Prostate gland (tissue), 2 donors: ENCODE results near the gene SNX21. TPM values are rescaled to one million over a fixed set of nuclear protein-coding genes. Genes with fewer than 3 reads are reported as not detected.
"Not testable (repeated sequence)": the region's sequence is repeated elsewhere in the genome, so short reads cannot be mapped to it uniquely, and the experiment has no call there.

Experiments used
- DNase-seq: peaks from one replicate; pipeline ENCODE4 v3.0.0-alpha.2; 2019; ENCODE audit warnings: low spot score
- H3K27ac ChIP-seq, 2 donors: fragments of 200-600 bp; sonication (generic); 2 replicates each; pipeline ENCODE4 v1.5.1; 2017 to 2019
- H3K27me3 ChIP-seq: fragments of 200-600 bp; sonication (generic); replicated peaks from 2 replicates; pipeline ENCODE4 v1.5.1; 2019; ENCODE audit not compliant: insufficient read depth
- H3K36me3 ChIP-seq, 2 donors: fragments of 200-600 bp; sonication (generic); 1 replicate in 1 of 2; 2 replicates in 1 of 2; pipeline versions ENCODE4 v1.5.1 to v1.8.1; 2017 to 2019
- H3K4me1 ChIP-seq: fragments of 200-600 bp; sonication (generic); replicated peaks from 2 replicates; pipeline ENCODE4 v1.5.1; 2019
- H3K4me3 ChIP-seq, 2 donors: fragments of 200-600 bp; sonication (generic); 2 replicates each; pipeline ENCODE4 v1.5.1; 2017 to 2019
- H3K9me3 ChIP-seq: fragments of 200-600 bp; sonication (generic); 2 replicates; pipeline ENCODE4 v1.5.1; 2017
- POLR2A ChIP-seq: fragments of 450-650 bp; IDR thresholded peaks from one replicate; pipeline ENCODE4 v1.6.1; 2016; ENCODE audit warnings: antibody characterized with exemption, mild to moderate bottlenecking
- POLR2AphosphoS5 ChIP-seq: sonication (generic); formaldehyde crosslinking; IDR thresholded peaks from one replicate; pipeline ENCODE4 v1.6.1; 2017; ENCODE audit warnings: antibody characterized with exemption
- WGBS: methylation state at CpG from one replicate; pipeline ENCODE4 v1.1.5; 2018; 5-methylcytosine and 5-hydroxymethylcytosine counted together
- intact Hi-C: fragments of 100-400 bp; cut with DNase I; formaldehyde crosslinking; loops from one replicate; pipeline ENCODE4 v1.14.2; 2022
- total RNA-seq, 2 donors: library from RNA; depleted of rRNA; stranded (reverse); fragments of >200 nt; gene quantifications; one replicate each; pipeline ENCODE4 v1.1.0, GENCODE V29; 2016
- TF ChIP-seq, protein P1 (sequence below), 4 experiments: fragments of 200-600 bp in 2 of 4; fragments of 450-650 bp in 2 of 4; sonication (generic) in 2 of 4; IDR thresholded peaks; 1 replicate in 3 of 4; 2 replicates in 1 of 4; pipeline ENCODE4 v1.5.1; 2016 to 2019; ENCODE audit warnings: antibody characterized with exemption in 4 of 4, mild to moderate bottlenecking in 2 of 4, moderate library complexity in 2 of 4

The SNX21 gene, protein sequence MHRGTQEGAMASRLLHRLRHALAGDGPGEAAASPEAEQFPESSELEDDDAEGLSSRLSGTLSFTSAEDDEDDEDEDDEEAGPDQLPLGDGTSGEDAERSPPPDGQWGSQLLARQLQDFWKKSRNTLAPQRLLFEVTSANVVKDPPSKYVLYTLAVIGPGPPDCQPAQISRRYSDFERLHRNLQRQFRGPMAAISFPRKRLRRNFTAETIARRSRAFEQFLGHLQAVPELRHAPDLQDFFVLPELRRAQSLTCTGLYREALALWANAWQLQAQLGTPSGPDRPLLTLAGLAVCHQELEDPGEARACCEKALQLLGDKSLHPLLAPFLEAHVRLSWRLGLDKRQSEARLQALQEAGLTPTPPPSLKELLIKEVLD
- total RNA-seq, result 10 to 100 TPM; 60.4 to 68.4 TPM

DNA sequence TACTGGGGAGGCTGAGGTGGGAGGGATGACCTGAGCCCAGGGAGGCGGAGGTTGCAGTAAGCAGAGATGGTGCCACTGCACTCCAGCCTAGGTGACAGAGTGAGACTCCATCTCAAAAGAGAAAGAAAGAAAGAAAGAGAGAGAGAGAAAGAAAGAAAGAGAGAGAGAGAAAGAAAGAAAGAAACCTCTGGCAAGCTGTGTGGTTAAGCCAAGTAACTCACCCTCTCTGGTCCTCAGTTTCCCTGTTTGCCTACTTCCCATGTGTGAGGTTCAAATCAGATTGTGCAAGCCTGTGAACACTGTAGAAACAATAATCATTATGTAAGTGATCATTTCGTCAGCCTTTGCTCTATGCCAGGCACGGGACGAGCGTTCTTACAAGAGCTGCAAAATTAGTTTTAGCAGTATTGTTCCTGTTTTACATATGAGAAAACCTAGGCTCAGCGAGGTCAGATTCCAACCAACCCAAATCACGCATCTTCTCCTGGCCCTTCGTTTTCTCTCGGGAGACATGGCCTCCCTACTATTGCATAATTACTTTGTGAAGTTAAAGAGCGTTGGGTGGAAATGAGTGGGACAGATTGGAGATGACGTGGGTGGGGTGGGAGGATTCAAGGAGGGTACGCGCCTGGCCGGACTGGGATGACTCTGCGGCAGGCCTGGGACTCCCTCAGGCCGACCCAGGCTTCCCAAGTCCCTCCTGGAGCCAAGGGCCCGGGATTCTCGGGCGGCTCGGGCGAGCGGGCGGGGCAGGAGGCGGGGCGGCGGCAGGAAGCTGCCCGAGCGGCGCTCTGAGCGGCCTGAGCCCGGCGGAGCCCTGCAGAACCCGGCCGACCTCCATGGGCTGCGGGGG is at the start of gene SNX21:
SNX21 (plus strand) TSS at position 770 of the 853 bp plus-strand sequence. CDS start 121 bp downstream, outside the sequence.
- peak within 1 kb of the TSS; percentile 55 to 66 for H3K4me3 ChIP-seq
- H3K4me1 ChIP-seq, result peaks cover 8% of the 10 kb centered on the region
- no peaks in the 10 kb centered on the region for H3K36me3 ChIP-seq
- H3K9me3 ChIP-seq, result no peaks in the 10 kb centered on the region
- H3K27ac ChIP-seq, result peak within 1 kb of the TSS; percentile 90
- intact Hi-C loops, result loop anchor here (5.0 kb wide), 1 partner anchor 104 kb away; no protein-coding TSS in a partner anchor
- DNase-seq, result peak; percentile 49
- 3% methylated on average over 35 of the region's 35 CpGs for WGBS
- no peaks in the 10 kb centered on the region for H3K27me3 ChIP-seq
- TF ChIP-seq, protein P1, sequence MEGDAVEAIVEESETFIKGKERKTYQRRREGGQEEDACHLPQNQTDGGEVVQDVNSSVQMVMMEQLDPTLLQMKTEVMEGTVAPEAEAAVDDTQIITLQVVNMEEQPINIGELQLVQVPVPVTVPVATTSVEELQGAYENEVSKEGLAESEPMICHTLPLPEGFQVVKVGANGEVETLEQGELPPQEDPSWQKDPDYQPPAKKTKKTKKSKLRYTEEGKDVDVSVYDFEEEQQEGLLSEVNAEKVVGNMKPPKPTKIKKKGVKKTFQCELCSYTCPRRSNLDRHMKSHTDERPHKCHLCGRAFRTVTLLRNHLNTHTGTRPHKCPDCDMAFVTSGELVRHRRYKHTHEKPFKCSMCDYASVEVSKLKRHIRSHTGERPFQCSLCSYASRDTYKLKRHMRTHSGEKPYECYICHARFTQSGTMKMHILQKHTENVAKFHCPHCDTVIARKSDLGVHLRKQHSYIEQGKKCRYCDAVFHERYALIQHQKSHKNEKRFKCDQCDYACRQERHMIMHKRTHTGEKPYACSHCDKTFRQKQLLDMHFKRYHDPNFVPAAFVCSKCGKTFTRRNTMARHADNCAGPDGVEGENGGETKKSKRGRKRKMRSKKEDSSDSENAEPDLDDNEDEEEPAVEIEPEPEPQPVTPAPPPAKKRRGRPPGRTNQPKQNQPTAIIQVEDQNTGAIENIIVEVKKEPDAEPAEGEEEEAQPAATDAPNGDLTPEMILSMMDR (IDR thresholded peaks at IDR 0.05), result no peak
- TF ChIP-seq POLR2AphosphoS5, result peak; percentile 24
- TF ChIP-seq POLR2A, result no peak

DNA sequence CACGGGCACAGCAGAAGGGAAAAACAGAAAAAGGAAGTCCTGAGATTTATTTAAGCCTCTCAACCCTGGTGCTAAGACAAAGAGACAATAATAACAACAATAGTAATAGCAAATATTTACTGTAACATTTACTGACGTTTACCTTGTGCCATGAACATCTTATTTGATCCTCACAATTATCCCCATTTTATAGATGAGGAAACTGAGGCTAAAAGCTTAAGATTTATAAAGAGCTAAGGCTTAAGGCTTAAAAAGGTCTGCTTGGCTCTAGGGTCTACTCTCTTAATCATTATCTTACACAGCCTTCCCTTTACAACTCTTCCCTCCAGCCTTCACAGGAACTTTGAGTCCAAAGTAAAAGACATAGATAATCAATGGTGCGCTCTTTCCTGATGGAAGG is 45.2 kb upstream of the SNX21 start:
- WGBS, result 68% methylated on average over 3 of the region's 3 CpGs
- no peaks in the 10 kb centered on the region for H3K9me3 ChIP-seq
- H3K27me3 ChIP-seq, result no peaks in the 10 kb centered on the region
- TF ChIP-seq, protein P1 (IDR thresholded peaks at IDR 0.05), result no peak
- TF ChIP-seq POLR2AphosphoS5 (no peak), POLR2A (no peak)
- no peaks in the 10 kb centered on the region for H3K36me3 ChIP-seq
- no peak overlapping the region for H3K4me3 ChIP-seq
- intact Hi-C loops, result no loop called here
- H3K4me1 ChIP-seq, result no peaks in the 10 kb centered on the region
- H3K27ac ChIP-seq, result no peak overlapping the region
- no peak for DNase-seq

DNA sequence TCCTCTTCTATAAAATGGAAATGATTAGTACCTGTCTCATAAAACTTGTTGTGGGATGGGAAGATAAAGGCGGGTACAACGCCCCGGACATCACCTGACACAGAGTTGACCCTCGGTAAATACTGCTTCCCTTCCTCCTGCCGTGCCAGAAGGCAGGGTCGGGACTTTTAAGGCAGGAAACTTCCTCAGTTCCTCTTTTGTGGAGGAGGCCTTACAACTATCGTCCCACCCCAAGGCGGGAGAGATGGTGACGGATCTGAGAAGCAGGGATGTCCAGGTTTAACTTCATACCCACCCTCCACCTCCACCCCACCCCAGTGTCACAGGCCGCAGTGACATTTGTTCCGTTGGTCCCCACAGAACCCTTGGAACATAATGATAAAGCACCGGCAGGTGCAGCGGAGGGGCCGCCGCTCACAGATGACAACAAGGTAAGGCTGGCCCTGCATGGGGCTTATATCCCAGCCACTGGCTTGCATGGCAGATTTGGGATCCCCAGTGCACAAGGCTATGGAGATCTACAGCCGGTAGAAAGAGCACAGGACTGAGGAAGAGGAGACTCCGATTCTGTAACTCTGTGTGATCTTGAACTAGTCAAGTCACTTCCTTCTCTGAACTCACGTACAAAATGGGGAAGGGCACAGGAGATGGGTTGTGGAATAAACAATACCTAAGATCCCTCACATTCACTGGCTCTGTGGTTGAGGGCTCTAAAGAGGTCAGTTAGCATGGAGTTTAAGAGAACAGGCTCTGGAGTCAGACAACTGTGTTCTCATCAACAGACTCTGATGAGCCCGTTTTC is 41.1 kb upstream of the SNX21 start:
- TF ChIP-seq POLR2AphosphoS5 (no peak), POLR2A (no peak)
- TF ChIP-seq, protein P1 (IDR thresholded peaks at IDR 0.05), result no peak
- intact Hi-C loops, result no loop called here
- no peak for DNase-seq
- WGBS, result 25% methylated on average over 19 of the region's 19 CpGs
- Histone ChIP-seq H3K27ac (peak overlapping the region; percentile 76 to 79), H3K9me3 (no peaks in the 10 kb centered on the region), H3K27me3 (no peaks in the 10 kb centered on the region), H3K4me3 (peak overlapping the region; percentile 69 to 76), H3K4me1 (no peaks in the 10 kb centered on the region), H3K36me3 (peaks cover 0 to 8% of the 10 kb centered on the region in 2 donors)

DNA sequence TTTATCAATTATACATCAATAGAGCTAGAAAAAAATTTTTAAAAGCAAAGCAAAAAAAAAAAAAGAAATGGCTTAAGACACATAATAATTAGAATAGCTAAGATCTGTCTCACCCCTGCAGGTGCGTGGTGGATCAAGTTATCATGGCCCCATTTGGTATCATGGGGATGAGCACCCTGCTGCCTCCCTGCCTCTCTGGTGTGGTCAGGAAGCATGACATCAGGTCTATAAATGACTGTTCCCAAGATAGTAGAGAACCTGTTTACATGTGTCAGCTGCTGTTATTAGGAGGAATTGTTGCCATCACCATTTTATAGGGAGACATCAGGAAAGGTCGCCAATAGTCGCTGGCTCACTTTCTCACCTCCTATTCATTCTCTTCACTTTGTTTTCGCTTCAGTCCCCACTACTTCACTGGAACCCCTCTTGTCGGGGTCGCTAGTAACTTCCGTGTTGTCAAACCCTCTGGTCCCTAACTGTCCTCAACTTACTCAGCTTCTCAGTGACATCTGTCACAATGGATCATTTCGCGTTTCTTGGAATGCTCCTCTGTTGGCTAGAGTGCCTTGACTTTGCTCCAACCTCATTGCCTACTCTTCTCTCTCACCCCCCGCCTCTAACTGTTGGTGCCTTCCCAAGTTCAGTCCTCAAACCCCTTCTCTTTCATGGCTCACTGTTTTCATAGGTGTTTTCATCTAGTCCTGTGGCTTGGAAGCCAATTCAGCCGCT is 37.1 kb upstream of the SNX21 start:
- DNase-seq, result no peak
- no peaks in the 10 kb centered on the region for H3K27me3 ChIP-seq
- no peak overlapping the region for H3K27ac ChIP-seq
- H3K4me3 ChIP-seq, result no peak overlapping the region
- no peaks in the 10 kb centered on the region for H3K4me1 ChIP-seq
- no peaks in the 10 kb centered on the region for H3K9me3 ChIP-seq
- H3K36me3 ChIP-seq, result peaks cover 0 to 9% of the 10 kb centered on the region in 2 donors
- 95% methylated on average over 11 of the region's 11 CpGs for WGBS
- no peak for TF ChIP-seq POLR2A
- intact Hi-C loops, result no loop called here

DNA sequence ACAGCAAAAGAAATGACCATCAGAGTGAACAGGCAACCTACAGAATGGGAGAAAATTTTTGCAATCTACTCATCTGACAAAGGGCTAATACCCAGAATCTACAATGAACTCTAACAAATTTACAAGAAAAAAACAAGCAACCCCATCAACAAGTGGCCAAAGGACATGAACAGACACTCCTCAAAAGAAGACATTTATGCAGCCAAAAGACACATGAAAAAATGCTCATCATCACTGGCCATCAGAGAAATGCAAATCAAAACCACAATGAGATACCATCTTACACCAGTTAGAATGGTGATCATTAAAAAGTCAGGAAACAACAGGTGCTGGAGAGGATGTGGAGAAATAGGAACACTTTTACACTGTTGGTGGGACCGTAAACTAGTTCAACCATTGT is 36.1 kb upstream of the SNX21 start:
- intact Hi-C loops, DNase-seq, H3K27ac ChIP-seq, H3K4me1 ChIP-seq, H3K27me3 ChIP-seq, H3K9me3 ChIP-seq, H3K4me3 ChIP-seq: not testable (repeated sequence)
- WGBS, result no CpG with 5 or more reads among the region's 1 CpG
- peaks cover 0 to 15% of the 10 kb centered on the region in 2 donors for H3K36me3 ChIP-seq

DNA sequence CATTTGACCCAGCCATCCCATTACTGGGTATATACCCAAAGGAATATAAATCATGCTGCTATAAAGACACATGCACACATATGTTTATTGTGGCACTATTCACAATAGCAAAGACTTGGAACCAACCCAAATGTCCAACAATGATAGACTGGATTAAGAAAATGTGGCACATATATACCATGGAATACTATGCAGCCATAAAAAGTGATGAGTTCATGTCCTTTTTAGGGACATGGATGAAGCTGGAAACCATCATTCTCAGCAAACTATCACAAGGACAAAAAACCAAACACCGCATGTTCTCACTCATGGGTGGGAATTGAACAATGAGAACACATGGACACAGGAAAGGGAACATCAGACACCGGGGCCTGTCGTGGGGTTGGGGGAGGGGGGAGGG is 35.6 kb upstream of the SNX21 start:
- 100% methylated on average over 3 of the region's 3 CpGs for WGBS
- H3K4me3 ChIP-seq, H3K27ac ChIP-seq, DNase-seq, H3K4me1 ChIP-seq, H3K27me3 ChIP-seq, H3K9me3 ChIP-seq, intact Hi-C loops: not testable (repeated sequence)
- H3K36me3 ChIP-seq, result peaks cover 0 to 15% of the 10 kb centered on the region in 2 donors
